ENCODE data around the gene DPYD.

Gene DPYD

GRCh38 chr1:97572561-97572960 is 348.3 kb downstream of the DPYD start:
- in situ Hi-C loops (cut with HindIII; ENCODE audit: low sequenced_read_pairs), result no loop called here
- H3K4me3 ChIP-seq (ENCODE audit: low read depth, low read length), result no peak overlapping the region
- DNase-seq (ENCODE audit: low read depth, low spot score), result no peak
- TF ChIP-seq CTCF (IDR thresholded peaks at IDR 0.05; ENCODE audit: low read depth, low read length), result no peak

DNA sequence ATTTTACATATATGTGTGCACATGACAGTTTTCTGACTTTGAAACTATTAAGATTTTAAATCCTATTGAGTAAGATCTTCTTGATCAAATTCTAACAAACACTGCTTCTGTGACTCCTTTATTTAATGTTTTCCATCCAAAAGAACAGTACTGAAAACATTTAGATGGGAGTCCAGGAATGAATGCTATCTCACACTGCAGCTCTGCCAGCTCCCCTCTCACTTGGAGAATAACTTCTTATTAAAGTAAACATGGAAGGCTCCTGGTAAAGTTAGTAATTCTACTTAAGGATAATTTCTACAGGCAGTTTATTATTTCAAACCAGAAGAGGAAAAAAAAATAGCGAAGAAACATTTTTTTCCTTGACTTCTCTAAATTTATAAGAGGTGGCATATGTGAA is 349.1 kb downstream of the DPYD start:
- H3K4me3 ChIP-seq (ENCODE audit: low read depth, low read length), result no peak overlapping the region
- no peak for TF ChIP-seq CTCF (IDR thresholded peaks at IDR 0.05; ENCODE audit: low read depth, low read length)
- in situ Hi-C loops (cut with HindIII; ENCODE audit: low sequenced_read_pairs), result no loop called here
- no peak for DNase-seq (ENCODE audit: low read depth, low spot score)

DNA sequence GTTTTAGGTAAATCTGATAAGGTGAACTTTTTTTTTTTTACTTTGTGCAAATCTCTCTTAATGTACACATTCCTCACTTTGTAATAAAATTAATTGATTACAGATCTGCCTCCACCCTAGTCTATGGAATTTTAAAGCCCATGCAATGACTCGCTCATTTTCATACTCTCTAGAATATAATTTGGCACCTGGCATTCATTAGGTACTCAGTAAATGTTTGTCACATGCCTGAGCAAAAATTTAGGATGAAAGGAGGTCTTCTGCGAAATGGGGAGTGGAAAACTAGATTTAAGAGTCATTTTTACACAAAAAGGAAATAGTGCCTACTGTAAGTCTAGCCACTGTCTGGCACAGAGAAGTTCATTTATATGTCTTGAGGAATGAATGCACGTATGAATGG is 350.1 kb downstream of the DPYD start:
- in situ Hi-C loops (cut with HindIII; ENCODE audit: low sequenced_read_pairs), result no loop called here
- TF ChIP-seq CTCF (IDR thresholded peaks at IDR 0.05; ENCODE audit: low read depth, low read length), result no peak
- no peak for DNase-seq (ENCODE audit: low read depth, low spot score)
- H3K4me3 ChIP-seq (ENCODE audit: low read depth, low read length), result no peak overlapping the region

DNA sequence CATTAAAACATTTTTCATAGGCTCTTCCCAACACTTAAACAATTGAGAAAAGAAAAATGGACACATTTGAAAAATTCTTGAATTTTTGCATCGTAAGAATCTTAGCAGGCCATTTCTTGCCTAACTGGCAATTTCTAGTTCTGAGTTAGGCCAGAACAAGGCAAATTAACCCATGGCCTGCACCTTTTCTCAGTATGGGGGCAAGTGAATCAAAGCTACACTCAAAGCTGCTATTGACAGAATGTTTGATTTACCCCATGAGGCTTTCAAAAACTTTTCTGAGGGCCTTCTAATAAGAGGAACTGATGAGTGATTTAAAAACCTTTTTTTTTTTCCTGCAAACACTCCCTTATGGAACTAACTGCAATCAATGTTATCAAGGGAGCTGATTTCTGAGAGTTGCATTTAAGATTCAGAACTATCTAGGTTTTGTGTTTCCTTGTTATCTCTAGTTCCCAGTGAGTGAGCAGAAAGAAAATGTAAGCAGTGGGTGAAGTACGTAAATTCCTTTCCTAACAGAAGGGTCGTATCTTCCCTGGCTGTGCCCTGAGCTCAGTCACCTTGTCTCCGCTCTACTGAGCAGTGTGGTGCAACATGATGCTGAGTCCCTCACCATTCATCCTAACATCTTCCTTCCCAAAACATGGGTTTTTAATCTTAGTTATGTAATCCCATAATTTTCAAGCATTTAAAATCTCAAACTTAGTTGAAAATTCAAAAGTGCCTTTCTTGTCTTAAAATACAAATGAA is 353.7 kb downstream of the DPYD start:
- TF ChIP-seq CTCF (IDR thresholded peaks at IDR 0.05; ENCODE audit: low read depth, low read length), result no peak
- DNase-seq (ENCODE audit: low read depth, low spot score), result no peak
- in situ Hi-C loops (cut with HindIII; ENCODE audit: low sequenced_read_pairs), result no loop called here
- no peak overlapping the region for H3K4me3 ChIP-seq (ENCODE audit: low read depth, low read length)

DNA sequence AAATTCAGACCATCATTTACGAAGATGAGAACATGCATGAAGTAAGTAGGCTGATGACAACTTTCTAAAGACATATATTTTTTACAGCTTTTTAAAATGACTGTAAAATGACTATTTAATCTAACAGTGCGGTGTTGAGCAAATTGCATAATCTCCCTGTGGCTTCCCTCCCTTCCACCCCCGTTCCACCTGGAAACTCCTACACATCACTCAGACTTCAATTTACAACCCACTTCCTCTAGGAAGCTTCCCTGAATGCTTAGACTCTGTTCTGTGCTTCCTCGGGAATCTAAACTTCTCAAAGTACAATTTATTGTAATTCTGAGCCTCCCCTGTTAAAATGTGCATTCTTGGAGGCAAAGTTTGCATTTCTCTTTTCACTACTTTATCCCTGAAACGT is 354.9 kb downstream of the DPYD start:
- DNase-seq (ENCODE audit: low read depth, low spot score), result no peak
- TF ChIP-seq CTCF (IDR thresholded peaks at IDR 0.05; ENCODE audit: low read depth, low read length), result no peak
- in situ Hi-C loops (cut with HindIII; ENCODE audit: low sequenced_read_pairs), result no loop called here
- H3K4me3 ChIP-seq (ENCODE audit: low read depth, low read length), result no peak overlapping the region

- H3K4me3 ChIP-seq (ENCODE audit: low read depth, low read length), result no peak overlapping the region
- in situ Hi-C loops (cut with HindIII; ENCODE audit: low sequenced_read_pairs), result no loop called here
- TF ChIP-seq CTCF (IDR thresholded peaks at IDR 0.05; ENCODE audit: low read depth, low read length), result no peak
- DNase-seq (ENCODE audit: low read depth, low spot score), result no peak
These were observed 356.9 kb downstream of the DPYD start for GRCh38 chr1:97563926-97564325.
